IMR-90 (cell line): ENCODE results near the gene STEAP3. TPM values are rescaled to one million over a fixed set of nuclear protein-coding genes. Genes with fewer than 3 reads are reported as not detected.

Experiments
- ATAC-seq: fragments of 200-7000 bp; cut with Tn5 transposase; 2 replicates; pipeline ENCODE4 v1.9.1; 2020; ENCODE audit warnings: low read depth, mild to moderate bottlenecking, moderate library complexity
- BruUV-seq: library from RNA; stranded (reverse); fragments of 400-500 nt; replicated peaks from 2 replicates; lab custom pipeline; 2021; lab: Mats Ljungman, UMichigan
- CTCF ChIA-PET: fragments of 300-600 bp; formaldehyde crosslinking; extraction: SDS; loops from one replicate; lab custom pipeline; 2021; ENCODE audit warnings: antibody characterized with exemption; lab: Yijun Ruan, JAX
- POLR2A ChIA-PET: fragments of 300-600 bp; sonication (Branson Sonifier 250); formaldehyde crosslinking; loops from one replicate; lab custom pipeline; 2022; ENCODE audit warnings: antibody characterized with exemption; ENCODE audit not compliant: unreplicated experiment; lab: Charles Lee
- DNase-seq: peaks from one replicate; pipeline ENCODE4 v3.0.0; 2013
- H2AFZ ChIP-seq: replicated peaks from 2 replicates; pipeline ENCODE3; 2013; ENCODE audit warnings: low read length, mild to moderate bottlenecking; ENCODE audit not compliant: poor library complexity
- H2AK5ac ChIP-seq: 2 replicates; pipeline ENCODE4 v1.6.1; 2013; ENCODE audit warnings: low read depth, low read length, inconsistent platforms
- H2AK9ac ChIP-seq: replicated peaks from 2 replicates; pipeline ENCODE3; 2013; ENCODE audit warnings: mild to moderate bottlenecking, low read depth, low read length, moderate library complexity; ENCODE audit not compliant: poor library complexity
- H2BK120ac ChIP-seq: 2 replicates; pipeline ENCODE4 v1.6.1; 2013; ENCODE audit warnings: low read depth, low read length, inconsistent platforms
- H2BK15ac ChIP-seq: 3 replicates; pipeline ENCODE4 v1.6.1; 2013; ENCODE audit warnings: low read depth, low read length, inconsistent platforms
- H2BK20ac ChIP-seq: 2 replicates; pipeline ENCODE4 v1.6.1; 2013; ENCODE audit warnings: low read depth, mild to moderate bottlenecking, inconsistent platforms, low read length, moderate library complexity
- H2BK5ac ChIP-seq: 2 replicates; pipeline ENCODE4 v1.6.1; 2013; ENCODE audit warnings: mild to moderate bottlenecking, low read depth, low read length, inconsistent platforms; ENCODE audit not compliant: poor library complexity, severe bottlenecking
- H3K14ac ChIP-seq: replicated peaks from 2 replicates; pipeline ENCODE4 v1.6.1; 2013; ENCODE audit warnings: low read depth, low read length, inconsistent platforms
- H3K18ac ChIP-seq: 2 replicates; pipeline ENCODE4 v1.6.1; 2013; ENCODE audit warnings: low read depth, low read length, control low read depth
- H3K23ac ChIP-seq: 2 replicates; pipeline ENCODE4 v1.6.1; 2013; ENCODE audit warnings: low read depth, low read length, inconsistent platforms
- H3K27ac ChIP-seq: 2 replicates; pipeline ENCODE4 v1.5.1; 2013; ENCODE audit warnings: mild to moderate bottlenecking, control low read depth, low read length; ENCODE audit not compliant: insufficient read depth
- H3K27me3 ChIP-seq: 2 replicates; pipeline ENCODE4 v1.6.1; 2013; ENCODE audit warnings: low read length; ENCODE audit not compliant: control insufficient read depth, insufficient read depth
- H3K36me3 ChIP-seq: 2 replicates; pipeline ENCODE4 v1.6.1; 2013; ENCODE audit warnings: low read length, mixed read lengths; ENCODE audit not compliant: control insufficient read depth, insufficient read depth
- H3K4ac ChIP-seq: 2 replicates; pipeline ENCODE4 v1.6.1; 2013; ENCODE audit warnings: low read depth, low read length, inconsistent platforms
- H3K4me1 ChIP-seq: 2 replicates; pipeline ENCODE4 v1.6.1; 2013; ENCODE audit warnings: low read length, mixed read lengths; ENCODE audit not compliant: control insufficient read depth, insufficient read depth
- H3K4me2 ChIP-seq: 2 replicates; pipeline ENCODE4 v1.6.1; 2013; ENCODE audit warnings: low read depth, mild to moderate bottlenecking, control low read depth, low read length, moderate library complexity
- H3K4me3 ChIP-seq: 2 replicates; pipeline ENCODE4 v1.5.1; 2013; ENCODE audit warnings: low read depth, mild to moderate bottlenecking, control low read depth, low read length, moderate library complexity; ENCODE audit not compliant: insufficient read depth
- H3K56ac ChIP-seq: 2 replicates; pipeline ENCODE4 v1.6.1; 2013; ENCODE audit warnings: low read length, inconsistent platforms; ENCODE audit not compliant: insufficient read depth; ENCODE audit errors: extremely low read depth
- H3K79me1 ChIP-seq, 2 experiments: 2 replicates each; pipeline ENCODE4 v1.6.1; 2013; ENCODE audit warnings: low read length in 2 of 2, inconsistent platforms in 1 of 2, low read depth in 1 of 2
- H3K9ac ChIP-seq: 2 replicates; pipeline ENCODE4 v1.6.1; 2013; ENCODE audit warnings: low read depth, low read length, control low read depth
- H3K9me1 ChIP-seq: 2 replicates; pipeline ENCODE4 v1.6.1; 2013; ENCODE audit warnings: low read length, inconsistent platforms; ENCODE audit not compliant: insufficient read depth
- H3K9me3 ChIP-seq: 2 replicates; pipeline ENCODE4 v1.6.1; 2013; ENCODE audit warnings: low read length; ENCODE audit not compliant: control insufficient read depth, insufficient read depth
- H4K20me1 ChIP-seq: 2 replicates; pipeline ENCODE4 v1.6.1; 2013; ENCODE audit warnings: low read length, inconsistent platforms; ENCODE audit not compliant: insufficient read depth
- H4K5ac ChIP-seq: 2 replicates; pipeline ENCODE4 v1.6.1; 2013; ENCODE audit warnings: mild to moderate bottlenecking, low read depth, low read length, control low read depth
- H4K8ac ChIP-seq, 2 experiments: 2 replicates each; pipeline ENCODE4 v1.6.1; 2013; ENCODE audit warnings: low read depth in 2 of 2, low read length in 2 of 2, control low read depth in 1 of 2, inconsistent platforms in 1 of 2
- H4K91ac ChIP-seq: 2 replicates; pipeline ENCODE4 v1.6.1; 2013; ENCODE audit warnings: low read depth, low read length, inconsistent platforms; ENCODE audit not compliant: insufficient read depth
- CEBPB ChIP-seq: IDR thresholded peaks from 2 replicates; pipeline ENCODE4 v1.6.1; 2012; ENCODE audit warnings: low read depth, low read length, improper control_type of control experiment
- CHD1 ChIP-seq: IDR thresholded peaks from 2 replicates; pipeline ENCODE4 v1.6.1; 2012; ENCODE audit warnings: low read depth, low read length, improper control_type of control experiment
- FOS ChIP-seq: fragments of 150-350 bp; IDR thresholded peaks from 2 replicates; pipeline ENCODE4 v1.6.1; 2016; ENCODE audit warnings: low read depth, low read length
- NFE2L2 ChIP-seq: fragments of 150-350 bp; IDR thresholded peaks from 2 replicates; pipeline ENCODE4 v1.6.1; 2016; ENCODE audit warnings: low read depth, mild to moderate bottlenecking, low read length
- RFX5 ChIP-seq: IDR thresholded peaks from 2 replicates; pipeline ENCODE4 v1.8.0; 2012; ENCODE audit warnings: low read depth, mild to moderate bottlenecking, low read length, moderate library complexity
- SMC3 ChIP-seq: fragments of 150-350 bp; IDR thresholded peaks from 2 replicates; pipeline ENCODE4 v1.6.1; 2016; ENCODE audit warnings: low read depth, mild to moderate bottlenecking, antibody characterized with exemption, low read length, moderate library complexity
- WGBS, 2 experiments: methylation state at CpG; one replicate each; pipeline versions ENCODE4 v1.1.5 to v1.1.7; 2013; ENCODE audit warnings: missing lambda C conversion rate in 2 of 2; ENCODE audit not compliant: insufficient read length in 1 of 2; ENCODE audit errors: extremely low coverage in 2 of 2; 5-methylcytosine and 5-hydroxymethylcytosine counted together
- dilution Hi-C: fragments of 300-500 bp; cut with HindIII; formaldehyde crosslinking; loops from one replicate; pipeline ENCODE4 v1.14.3; 2018; ENCODE audit warnings: low sequenced_read_pairs; ENCODE audit not compliant: unreplicated experiment
- in situ Hi-C: fragments of 300-500 bp; cut with MboI; formaldehyde crosslinking; loops from 3 replicates; pipeline ENCODE4 v1.14.3; 2019; ENCODE audit warnings: low sequenced_read_pairs, inconsistent platforms, mixed read lengths
- intact Hi-C: fragments of 100-400 bp; cut with micrococcal nuclease; formaldehyde crosslinking; loops from 2 replicates; pipeline ENCODE4 v1.10.0; 2022
- polyA plus RNA-seq, 3 experiments: library from polyadenylated mRNA; depleted of rRNA; stranded (reverse); fragments of >200 nt; gene quantifications; 2 replicates each; pipeline ENCODE4 v1.2.3, GENCODE V29; 2012; ENCODE audit warnings: low replicate concordance in 1 of 3
- total RNA-seq: library from RNA; depleted of rRNA; stranded (reverse); fragments of >200 nt; gene quantifications from 2 replicates; pipeline ENCODE4 v1.2.3, GENCODE V29; 2012
- TF ChIP-seq, protein P1 (sequence below): fragments of 150-350 bp; IDR thresholded peaks from 2 replicates; pipeline ENCODE4 v1.6.1; 2016; ENCODE audit warnings: low read depth, mild to moderate bottlenecking, low read length, moderate library complexity, borderline replicate concordance
- TF ChIP-seq, protein P2 (sequence below): fragments of 150-350 bp; IDR thresholded peaks from 2 replicates; pipeline ENCODE4 v1.6.1; 2017; ENCODE audit warnings: mild to moderate bottlenecking, antibody characterized with exemption, low read length, low read depth
- TF ChIP-seq, protein P3 (sequence below): conservative IDR thresholded peaks from 2 replicates; pipeline ENCODE4 v1.5.1; 2012; ENCODE audit warnings: mild to moderate bottlenecking, low read depth, low read length, improper control_type of control experiment

The STEAP3 gene
- total and polyA plus RNA-seq, 2 of the 4 experiments (the other 2 are of a cell fraction), result 19.4 to 43.9 TPM

DNA sequence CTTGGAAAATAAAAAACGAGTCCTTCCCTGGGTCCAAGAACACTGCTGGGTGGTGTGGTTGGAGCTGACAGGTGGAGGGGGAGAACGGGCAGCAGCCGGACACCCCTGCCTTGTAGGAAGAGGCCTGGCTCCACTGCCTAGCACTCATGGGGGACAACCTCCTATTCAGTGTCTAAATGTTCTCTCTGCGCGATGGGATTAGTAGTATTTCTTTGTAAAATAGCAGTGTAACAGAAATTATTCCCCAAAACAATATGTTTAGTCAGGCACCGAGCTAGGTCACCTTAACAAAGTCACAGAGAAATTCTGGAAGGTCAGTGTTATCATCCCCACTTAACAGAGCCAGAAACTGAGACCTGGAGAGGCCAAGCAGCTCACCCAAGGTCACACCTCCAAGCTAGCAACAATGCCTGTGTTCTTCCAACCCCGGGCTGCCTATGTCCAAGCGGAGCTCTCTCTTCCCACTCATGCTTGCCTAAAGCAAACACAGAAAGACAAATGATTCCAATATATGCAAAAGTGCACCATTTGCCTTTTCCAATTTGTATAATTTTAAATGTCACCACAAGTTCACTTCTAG is 68.0 kb downstream of the STEAP3 start:
- H3K4ac ChIP-seq, result no peak overlapping the region
- H2AK5ac ChIP-seq, result no peak overlapping the region
- ATAC-seq (no peak), DNase-seq (no peak)
- no peaks in the 10 kb centered on the region for H3K9me3 ChIP-seq
- no peak overlapping the region for H4K91ac ChIP-seq
- no peaks in the 10 kb centered on the region for H3K9me1 ChIP-seq
- H3K56ac ChIP-seq, result no peak overlapping the region
- H2AK9ac ChIP-seq, result no peak overlapping the region
- WGBS, 2 experiments, result no CpG with 5 or more reads among the region's 8 CpGs
- intact Hi-C loops, result loop anchor here (1.0 kb wide), 4 partner anchors 72 to 409 kb away; no protein-coding TSS in a partner anchor
- no peak overlapping the region for H3K4me2 ChIP-seq
- H2AFZ ChIP-seq, result no peak overlapping the region
- H3K4me3 ChIP-seq, result no peak overlapping the region
- H3K27ac ChIP-seq, result no peak overlapping the region
- in situ Hi-C loops, result no loop called here
- no peaks in the 10 kb centered on the region for H3K79me1 ChIP-seq
- H3K36me3 ChIP-seq, result no peaks in the 10 kb centered on the region
- H3K14ac ChIP-seq, result no peak overlapping the region
- no peak overlapping the region for H3K9ac ChIP-seq
- POLR2A ChIA-PET, result no interaction called here
- H2BK15ac ChIP-seq, result no peak overlapping the region
- H4K8ac ChIP-seq, result no peak overlapping the region
- TF ChIP-seq, protein P1, sequence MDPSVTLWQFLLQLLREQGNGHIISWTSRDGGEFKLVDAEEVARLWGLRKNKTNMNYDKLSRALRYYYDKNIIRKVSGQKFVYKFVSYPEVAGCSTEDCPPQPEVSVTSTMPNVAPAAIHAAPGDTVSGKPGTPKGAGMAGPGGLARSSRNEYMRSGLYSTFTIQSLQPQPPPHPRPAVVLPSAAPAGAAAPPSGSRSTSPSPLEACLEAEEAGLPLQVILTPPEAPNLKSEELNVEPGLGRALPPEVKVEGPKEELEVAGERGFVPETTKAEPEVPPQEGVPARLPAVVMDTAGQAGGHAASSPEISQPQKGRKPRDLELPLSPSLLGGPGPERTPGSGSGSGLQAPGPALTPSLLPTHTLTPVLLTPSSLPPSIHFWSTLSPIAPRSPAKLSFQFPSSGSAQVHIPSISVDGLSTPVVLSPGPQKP, result no peak
- TF ChIP-seq NFE2L2, result no peak
- TF ChIP-seq, protein P2, sequence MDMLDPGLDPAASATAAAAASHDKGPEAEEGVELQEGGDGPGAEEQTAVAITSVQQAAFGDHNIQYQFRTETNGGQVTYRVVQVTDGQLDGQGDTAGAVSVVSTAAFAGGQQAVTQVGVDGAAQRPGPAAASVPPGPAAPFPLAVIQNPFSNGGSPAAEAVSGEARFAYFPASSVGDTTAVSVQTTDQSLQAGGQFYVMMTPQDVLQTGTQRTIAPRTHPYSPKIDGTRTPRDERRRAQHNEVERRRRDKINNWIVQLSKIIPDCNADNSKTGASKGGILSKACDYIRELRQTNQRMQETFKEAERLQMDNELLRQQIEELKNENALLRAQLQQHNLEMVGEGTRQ, result no peak
- no peak for TF ChIP-seq CEBPB
- no peak for TF ChIP-seq FOS
- TF ChIP-seq, protein P3, sequence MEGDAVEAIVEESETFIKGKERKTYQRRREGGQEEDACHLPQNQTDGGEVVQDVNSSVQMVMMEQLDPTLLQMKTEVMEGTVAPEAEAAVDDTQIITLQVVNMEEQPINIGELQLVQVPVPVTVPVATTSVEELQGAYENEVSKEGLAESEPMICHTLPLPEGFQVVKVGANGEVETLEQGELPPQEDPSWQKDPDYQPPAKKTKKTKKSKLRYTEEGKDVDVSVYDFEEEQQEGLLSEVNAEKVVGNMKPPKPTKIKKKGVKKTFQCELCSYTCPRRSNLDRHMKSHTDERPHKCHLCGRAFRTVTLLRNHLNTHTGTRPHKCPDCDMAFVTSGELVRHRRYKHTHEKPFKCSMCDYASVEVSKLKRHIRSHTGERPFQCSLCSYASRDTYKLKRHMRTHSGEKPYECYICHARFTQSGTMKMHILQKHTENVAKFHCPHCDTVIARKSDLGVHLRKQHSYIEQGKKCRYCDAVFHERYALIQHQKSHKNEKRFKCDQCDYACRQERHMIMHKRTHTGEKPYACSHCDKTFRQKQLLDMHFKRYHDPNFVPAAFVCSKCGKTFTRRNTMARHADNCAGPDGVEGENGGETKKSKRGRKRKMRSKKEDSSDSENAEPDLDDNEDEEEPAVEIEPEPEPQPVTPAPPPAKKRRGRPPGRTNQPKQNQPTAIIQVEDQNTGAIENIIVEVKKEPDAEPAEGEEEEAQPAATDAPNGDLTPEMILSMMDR, result no peak
- TF ChIP-seq SMC3, result no peak
- TF ChIP-seq CHD1, result no peak
- no peak for TF ChIP-seq RFX5
- dilution Hi-C loops, result no loop called here
- no peaks in the 10 kb centered on the region for H4K20me1 ChIP-seq
- H4K5ac ChIP-seq, result no peak overlapping the region
- BruUV-seq, result no TSS peak
- no peak overlapping the region for H3K18ac ChIP-seq
- CTCF ChIA-PET, result interaction anchor here (0.7 to 2.2 kb wide), 7 partner anchors 10 to 284 kb away, joined by 3 to 12 read pairs (median 5); no protein-coding TSS in a partner anchor
- H3K27me3 ChIP-seq, result no peaks in the 10 kb centered on the region; the same call in 1 of the 2 replicates
- H2BK120ac ChIP-seq, result no peak overlapping the region
- no peak overlapping the region for H2BK5ac ChIP-seq
- H3K4me1 ChIP-seq, result no peaks in the 10 kb centered on the region
- H2BK20ac ChIP-seq, result no peak overlapping the region
- no peak overlapping the region for H3K23ac ChIP-seq
